Fibroblast of lung (primary cell): Measurements from ENCODE around the gene KLK15. TPM values are rescaled to one million over a fixed set of nuclear protein-coding genes. Genes with fewer than 3 reads are reported as not detected.

Source experiments
- DNase-seq, 2 donors: peaks; one replicate each; pipeline versions ENCODE4 v3.0.0 to v3.0.0-alpha.2; 2010; ENCODE audit warnings: low read depth in 2 of 2
- H2AFZ ChIP-seq: 2 replicates; pipeline ENCODE4 v1.5.1; 2012; ENCODE audit warnings: low read length, control low read depth, inconsistent platforms
- H3K27ac ChIP-seq: 2 replicates; pipeline ENCODE4 v1.5.1; 2011; ENCODE audit warnings: low read length, control low read depth; ENCODE audit not compliant: insufficient read depth
- H3K27me3 ChIP-seq: 2 replicates; pipeline ENCODE4 v1.5.1; 2011; ENCODE audit warnings: mild to moderate bottlenecking, low read length; ENCODE audit not compliant: control insufficient read depth, insufficient read depth
- H3K36me3 ChIP-seq: 2 replicates; pipeline ENCODE4 v1.5.1; 2011; ENCODE audit warnings: low read length; ENCODE audit not compliant: control insufficient read depth, insufficient read depth
- H3K4me1 ChIP-seq: 2 replicates; pipeline ENCODE4 v1.5.1; 2011; ENCODE audit warnings: low read length; ENCODE audit not compliant: control insufficient read depth, insufficient read depth; ENCODE audit errors: extremely low read depth
- H3K4me2 ChIP-seq: 2 replicates; pipeline ENCODE4 v1.5.1; 2011; ENCODE audit warnings: low read length, control low read depth; ENCODE audit not compliant: insufficient read depth; ENCODE audit errors: extremely low read depth
- H3K4me3 ChIP-seq, 4 experiments: fragments of 200-600 bp in 1 of 4; sonication (generic) in 1 of 4; replicated peaks in 1 of 4; 2 replicates each; pipeline ENCODE4 v1.5.1; 2011 to 2016; ENCODE audit warnings: low read length in 4 of 4, low read depth in 3 of 4, mild to moderate bottlenecking in 3 of 4, control low read depth in 2 of 4, inconsistent platforms in 1 of 4, mixed read lengths in 1 of 4; ENCODE audit not compliant: insufficient read depth in 1 of 4; ENCODE audit errors: control extremely low read depth in 1 of 4
- H3K79me2 ChIP-seq: 2 replicates; pipeline ENCODE4 v1.5.1; 2012; ENCODE audit warnings: mild to moderate bottlenecking, low read length, inconsistent platforms; ENCODE audit not compliant: control insufficient read depth, insufficient read depth
- H3K9ac ChIP-seq: 2 replicates; pipeline ENCODE4 v1.5.1; 2011; ENCODE audit warnings: mild to moderate bottlenecking, low read length, control low read depth; ENCODE audit not compliant: insufficient read depth
- H3K9me3 ChIP-seq: 2 replicates; pipeline ENCODE4 v1.5.1; 2012; ENCODE audit warnings: low read depth, low read length; ENCODE audit not compliant: control insufficient read depth, insufficient read depth
- H4K20me1 ChIP-seq: 2 replicates; pipeline ENCODE4 v1.5.1; 2011; ENCODE audit warnings: low read length; ENCODE audit not compliant: control insufficient read depth, insufficient read depth; ENCODE audit errors: extremely low read depth
- CTCF ChIP-seq, 2 donors: IDR thresholded peaks in 1 of 2; conservative IDR thresholded peaks in 1 of 2; 1 replicate in 1 of 2; 2 replicates in 1 of 2; pipeline ENCODE4 v1.5.1; 2011 to 2012; ENCODE audit warnings: low read length in 2 of 2, control low read depth in 1 of 2, inconsistent platforms in 1 of 2, low read depth in 1 of 2, mild to moderate bottlenecking in 1 of 2
- EZH2 ChIP-seq: IDR thresholded peaks from 2 replicates; pipeline ENCODE4 v1.5.1; 2012; ENCODE audit warnings: low read length, control low read depth, mild to moderate bottlenecking; ENCODE audit errors: missing control alignments
- polyA plus RNA-seq, 2 donors: library from polyadenylated mRNA; depleted of rRNA in 1 of 2; stranded (reverse) in 1 of 2; unstranded in 1 of 2; fragments of >200 nt; gene quantifications; 2 replicates each; pipeline ENCODE4 v1.2.1, GENCODE V29; 2011 to 2012; ENCODE audit warnings: missing spikeins in 1 of 2
- total RNA-seq: library from RNA; depleted of rRNA; stranded (reverse); fragments of >200 nt; gene quantifications from 2 replicates; pipeline ENCODE4 v1.2.1, GENCODE V29; 2014

The KLK15 gene
- total and polyA plus RNA-seq, 2 donors (not counting 1 experiment from before 2014, with no cell fraction given): not detected

GRCh38 chr19:50820086-50820485, 13.3 kb downstream of the KLK15 start:
- DNase-seq: no peak
- Histone ChIP-seq H4K20me1 (no peaks in the 10 kb centered on the region), H3K4me3 (no peak overlapping the region), H3K9me3 (no peaks in the 10 kb centered on the region), H2AFZ (no peak overlapping the region), H3K27ac (no peak overlapping the region), H3K4me2 (no peak overlapping the region), H3K79me2 (no peaks in the 10 kb centered on the region), H3K9ac (no peak overlapping the region), H3K36me3 (no peaks in the 10 kb centered on the region), H3K4me1 (no peaks in the 10 kb centered on the region), H3K27me3 (peaks cover 16% of the 10 kb centered on the region)
- no peak for TF ChIP-seq CTCF (conservative IDR thresholded peaks at IDR 0.05 in 1 of 2, IDR thresholded peaks at IDR 0.05 in 1 of 2; ENCODE audit: low read depth in 1 of 2, low read length in 2 of 2)

GRCh38 chr19:50819636-50820035, 13.7 kb downstream of the KLK15 start:
- Histone ChIP-seq H3K9ac (no peak overlapping the region), H4K20me1 (no peaks in the 10 kb centered on the region), H3K36me3 (no peaks in the 10 kb centered on the region), H3K4me2 (no peak overlapping the region), H3K9me3 (no peaks in the 10 kb centered on the region), H3K4me1 (no peaks in the 10 kb centered on the region), H3K27ac (no peak overlapping the region), H2AFZ (no peak overlapping the region), H3K27me3 (peaks cover 16% of the 10 kb centered on the region), H3K4me3 (no peak overlapping the region), H3K79me2 (no peaks in the 10 kb centered on the region)
- no peak for TF ChIP-seq EZH2
- no peak for TF ChIP-seq CTCF (conservative IDR thresholded peaks at IDR 0.05 in 1 of 2, IDR thresholded peaks at IDR 0.05 in 1 of 2; ENCODE audit: low read depth in 1 of 2, low read length in 2 of 2)
- no peak for DNase-seq

GRCh38 chr19:50818859-50819472, 14.4 kb downstream of the KLK15 start:
- no peak overlapping the region for H3K4me3 ChIP-seq
- no peaks in the 10 kb centered on the region for H3K4me1 ChIP-seq
- H3K36me3 ChIP-seq: no peaks in the 10 kb centered on the region
- no peak for TF ChIP-seq CTCF (conservative IDR thresholded peaks at IDR 0.05 in 1 of 2, IDR thresholded peaks at IDR 0.05 in 1 of 2; ENCODE audit: low read depth in 1 of 2, low read length in 2 of 2)
- no peak for TF ChIP-seq EZH2
- no peaks in the 10 kb centered on the region for H4K20me1 ChIP-seq
- no peak overlapping the region for H3K9ac ChIP-seq
- H2AFZ ChIP-seq: no peak overlapping the region
- H3K9me3 ChIP-seq: no peaks in the 10 kb centered on the region
- no peak overlapping the region for H3K4me2 ChIP-seq
- no peaks in the 10 kb centered on the region for H3K79me2 ChIP-seq
- H3K27me3 ChIP-seq: peaks cover 16% of the 10 kb centered on the region
- DNase-seq: no peak
- H3K27ac ChIP-seq: no peak overlapping the region
